Heart left ventricle (tissue), 16 donors: ENCODE data around the gene FRMD6. TPM values are rescaled to one million over a fixed set of nuclear protein-coding genes. Genes with fewer than 3 reads are reported as not detected.

Experiments
- ATAC-seq, 4 donors: fragments of 200-7000 bp; cut with Tn5 transposase; one replicate each; pipeline ENCODE4 v1.9.1; 2020 to 2022; ENCODE audit warnings: moderate library complexity in 4 of 4, mild to moderate bottlenecking in 3 of 4, moderate number of reproducible peaks in 1 of 4
- DNase-seq, 5 donors: peaks; one replicate each; pipeline ENCODE4 v3.0.0-alpha.2; 2020
- H3K27ac ChIP-seq, 12 donors: fragments of 200-600 bp; sonication (generic) in 4 of 12; one replicate each; pipeline versions ENCODE4 v1.5.0 to v1.8.0; 2016 to 2022; ENCODE audit warnings: mild to moderate bottlenecking in 2 of 12
- H3K27me3 ChIP-seq, 9 donors: fragments of 200-600 bp; sonication (generic) in 2 of 9; one replicate each; pipeline versions ENCODE4 v1.5.1 to v1.8.0; 2016 to 2022; ENCODE audit warnings: mild to moderate bottlenecking in 3 of 9
- H3K36me3 ChIP-seq, 9 donors: fragments of 200-600 bp; sonication (generic) in 2 of 9; one replicate each; pipeline versions ENCODE4 v1.5.0 to v1.8.0; 2018 to 2022; ENCODE audit warnings: mild to moderate bottlenecking in 2 of 9
- H3K4me1 ChIP-seq, 12 donors: fragments of 200-600 bp; sonication (generic) in 4 of 12; one replicate each; pipeline versions ENCODE4 v1.5.0 to v1.8.0; 2016 to 2022; ENCODE audit warnings: mild to moderate bottlenecking in 3 of 12
- H3K4me3 ChIP-seq, 12 donors: fragments of 200-600 bp; sonication (generic) in 4 of 12; one replicate each; pipeline versions ENCODE4 v1.5.0 to v1.8.0; 2017 to 2022; ENCODE audit warnings: mild to moderate bottlenecking in 9 of 12, moderate library complexity in 4 of 12
- H3K9me3 ChIP-seq, 12 donors: fragments of 200-600 bp; sonication (generic) in 4 of 12; one replicate each; pipeline versions ENCODE4 v1.5.0 to v1.8.0; 2016 to 2022; ENCODE audit warnings: mild to moderate bottlenecking in 1 of 12
- CTCF ChIP-seq, 12 donors: fragments of 200-600 bp; sonication (generic) in 4 of 12; IDR thresholded peaks; one replicate each; pipeline versions ENCODE4 v1.5.0 to v1.8.0; 2018 to 2022; ENCODE audit warnings: antibody characterized with exemption in 12 of 12, mild to moderate bottlenecking in 5 of 12
- POLR2A ChIP-seq, 2 donors: fragments of 450-650 bp; IDR thresholded peaks; one replicate each; pipeline ENCODE4 v1.6.1; 2017; ENCODE audit warnings: antibody characterized with exemption in 2 of 2, mild to moderate bottlenecking in 2 of 2, moderate library complexity in 2 of 2
- WGBS, 4 donors: extraction: QIAGEN DNeasy Blood & Tissue Kit in 2 of 4; methylation state at CpG; one replicate each; pipeline versions ENCODE4 v1.1.5 to v1.1.7; 2013 to 2018; 5-methylcytosine and 5-hydroxymethylcytosine counted together
- intact Hi-C, 10 donors: fragments of 100-400 bp; cut with DNase I; formaldehyde crosslinking; loops; one replicate each; pipeline versions ENCODE4 v1.11.1 to v1.14.2; 2022
- polyA plus RNA-seq, 2 donors: library from polyadenylated mRNA; stranded (reverse); fragments of 200-250 nt; gene quantifications; one replicate each; pipeline ENCODE4 v1.2.3, GENCODE V29; 2013
- total RNA-seq, 9 donors: library from RNA; depleted of rRNA in 2 of 9; stranded (reverse); fragments of >200 nt in 2 of 9; fragmentation: NEBNext Ultra II Directional in 3 of 9; extraction: Animal tissue kit (Norgen Biotek cat#: 25700) in 3 of 9; gene quantifications; one replicate each; pipeline versions ENCODE4 v1.1.0 to v1.2.4, GENCODE V29; 2016 to 2023
- donor health status: ischemic (EF 13 %, LVEDD 7.1; RV severe dilation, severe dysfunction).
- donor health status: healthy with polysubstance abuse.
- donor health status: DM: no; HTN: yes; CAD: no.
- donor health status: DM: no; HTN: no; CAD: no.
- donor health status: ischemic (EF 25% LVEDD 6.9; RV normal size, moderate dysfunction).
- donor health status: ischemic (EF 25% LVEDD 5.7; RV mildly dilated, moderate dysfunction).
- donor health status: healthy.
- donor health status: DM: yes; HTN: yes; CAD: no.
- donor health status: ischemic (EF 35%, LVEDD 5.7; RV mildly dilated, moderate dysfunction).
- donor health status: nonischemic (EF 11% LVEDD 7.7; RV severe dilation, severe dysfunction).
- donor health status: DM: yes; HTN: yes; CAD: no.
- donor health status: PGD.
- donor health status: ischemic (EF 29% LVEDD 5.4; RV normal size, mild dysfunction).
- donor health status: nonischemic (EF 23%, LVEDD 6.1; RV moderate dilation, normal function).

The FRMD6 gene
- total and polyA plus RNA-seq, 11 donors, result 1.9 to 23.2 (median 8.9) TPM

GRCh38 chr14:51668870-51669269 is 17.2 kb downstream of the FRMD6 start:
- WGBS, 4 donors, result 95 to 100% (median 97%) methylated on average over 2 of the region's 2 CpGs
- DNase-seq (no peak), ATAC-seq (no peak)
- Histone ChIP-seq H3K36me3 (no peaks in the 10 kb centered on the region), H3K27me3 (no peaks in the 10 kb centered on the region), H3K4me3 (no peak overlapping the region), H3K4me1 (peaks cover 0 to 7% (median 0%) of the 10 kb centered on the region in 12 donors), H3K27ac (no peak overlapping the region), H3K9me3 (peaks cover 0 to 3% (median 0%) of the 10 kb centered on the region in 12 donors)
- intact Hi-C loops, result loop anchor here in 1 of 10 donors (10.0 kb wide), 1 partner anchor 106 kb away; no protein-coding TSS in a partner anchor
- TF ChIP-seq CTCF (IDR thresholded peaks at IDR 0.05) (no peak), POLR2A (IDR thresholded peaks at IDR 0.05) (no peak)

GRCh38 chr14:51674294-51675002 is 22.7 kb downstream of the FRMD6 start:
- DNase-seq, result no peak
- Histone ChIP-seq H3K27me3 (no peaks in the 10 kb centered on the region), H3K27ac (peak overlapping the region in 1 of 12 donors; percentile 42), H3K4me3 (no peak overlapping the region), H3K36me3 (no peaks in the 10 kb centered on the region), H3K4me1 (peaks cover 0 to 45% (median 15%) of the 10 kb centered on the region in 12 donors), H3K9me3 (peaks cover 0 to 3% (median 0%) of the 10 kb centered on the region in 12 donors)
- intact Hi-C loops, result no loop called here
- TF ChIP-seq CTCF (IDR thresholded peaks at IDR 0.05) (no peak), POLR2A (IDR thresholded peaks at IDR 0.05) (no peak)
- 94 to 98% (median 96%) methylated on average over 5 of the region's 5 CpGs for WGBS, 4 donors
- ATAC-seq, result no peak

- DNase-seq, result no peak
- Histone ChIP-seq H3K36me3 (no peaks in the 10 kb centered on the region), H3K4me3 (no peak overlapping the region), H3K27me3 (no peaks in the 10 kb centered on the region), H3K4me1 (peaks cover 0 to 60% (median 16%) of the 10 kb centered on the region in 12 donors), H3K9me3 (peaks cover 0 to 3% (median 0%) of the 10 kb centered on the region in 12 donors), H3K27ac (peak overlapping the region in 2 of 12 donors; percentile 5 to 34)
- ATAC-seq, result no peak
- intact Hi-C loops, result no loop called here
- TF ChIP-seq POLR2A (IDR thresholded peaks at IDR 0.05), result no peak
Measured at GRCh38 chr14:51676549-51676948, 24.8 kb downstream of the FRMD6 start.

- Histone ChIP-seq H3K27ac (peak overlapping the region in 2 of 12 donors; percentile 31 to 39), H3K4me1 (peaks cover 0 to 61% (median 16%) of the 10 kb centered on the region in 12 donors)
- peak in 1 of 4 donors; percentile 33 for ATAC-seq
Measured at GRCh38 chr14:51677266-51677665, 25.6 kb downstream of the FRMD6 start.

More at GRCh38 chr14:51677266-51677665, 25.6 kb downstream of the FRMD6 start:
- WGBS, 4 donors, result 75 to 88% (median 81%) methylated on average over 1 of the region's 1 CpG
- no peak overlapping the region for H3K4me3 ChIP-seq
- peaks cover 0 to under 1% (median 0%) of the 10 kb centered on the region in 12 donors for H3K9me3 ChIP-seq
- H3K36me3 ChIP-seq, result no peaks in the 10 kb centered on the region
- no peaks in the 10 kb centered on the region for H3K27me3 ChIP-seq
- no peak for DNase-seq
- intact Hi-C loops, result no loop called here
- TF ChIP-seq CTCF (IDR thresholded peaks at IDR 0.05) (no peak), POLR2A (IDR thresholded peaks at IDR 0.05) (no peak)
